GM20000 (cell line): Measurements from ENCODE around the gene SSU72.

Source experiments
- DNase-seq: peaks from one replicate; pipeline ENCODE4 v3.0.0; 2012; ENCODE audit warnings: low spot score
- TF ChIP-seq, protein P1 (sequence below): IDR thresholded peaks from 2 replicates; pipeline ENCODE4 v1.5.1; 2012; ENCODE audit warnings: mild to moderate bottlenecking, control low read depth; ENCODE audit errors: extremely low read depth, missing control alignments

Gene SSU72

GRCh38 chr1:1567152-1567875 lies 7.3 kb downstream of the SSU72 start:
- TF ChIP-seq, protein P1, sequence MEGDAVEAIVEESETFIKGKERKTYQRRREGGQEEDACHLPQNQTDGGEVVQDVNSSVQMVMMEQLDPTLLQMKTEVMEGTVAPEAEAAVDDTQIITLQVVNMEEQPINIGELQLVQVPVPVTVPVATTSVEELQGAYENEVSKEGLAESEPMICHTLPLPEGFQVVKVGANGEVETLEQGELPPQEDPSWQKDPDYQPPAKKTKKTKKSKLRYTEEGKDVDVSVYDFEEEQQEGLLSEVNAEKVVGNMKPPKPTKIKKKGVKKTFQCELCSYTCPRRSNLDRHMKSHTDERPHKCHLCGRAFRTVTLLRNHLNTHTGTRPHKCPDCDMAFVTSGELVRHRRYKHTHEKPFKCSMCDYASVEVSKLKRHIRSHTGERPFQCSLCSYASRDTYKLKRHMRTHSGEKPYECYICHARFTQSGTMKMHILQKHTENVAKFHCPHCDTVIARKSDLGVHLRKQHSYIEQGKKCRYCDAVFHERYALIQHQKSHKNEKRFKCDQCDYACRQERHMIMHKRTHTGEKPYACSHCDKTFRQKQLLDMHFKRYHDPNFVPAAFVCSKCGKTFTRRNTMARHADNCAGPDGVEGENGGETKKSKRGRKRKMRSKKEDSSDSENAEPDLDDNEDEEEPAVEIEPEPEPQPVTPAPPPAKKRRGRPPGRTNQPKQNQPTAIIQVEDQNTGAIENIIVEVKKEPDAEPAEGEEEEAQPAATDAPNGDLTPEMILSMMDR = no peak
- no peak for DNase-seq

GRCh38 chr1:1565340-1565739 lies 9.3 kb downstream of the SSU72 start:
- DNase-seq = no peak
- TF ChIP-seq, protein P1 = no peak

DNA sequence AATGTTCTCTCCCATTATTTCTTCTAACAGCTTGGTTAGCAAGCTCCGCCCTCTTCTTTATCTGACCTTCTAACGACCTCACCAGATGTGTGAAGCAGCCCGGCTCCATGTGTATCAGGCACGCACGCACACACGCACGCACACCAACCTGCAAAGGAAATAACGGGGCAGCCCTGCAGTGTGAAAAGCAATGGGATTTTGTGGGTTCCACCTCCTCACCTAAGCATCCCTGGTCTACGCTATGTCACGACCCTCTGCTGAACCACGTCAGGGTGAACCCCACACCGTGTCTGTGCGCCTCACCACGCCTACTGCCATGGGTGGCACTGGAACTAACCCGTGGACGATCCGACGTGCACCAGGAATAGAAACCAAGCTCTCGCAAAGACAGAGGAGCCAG lies 10.4 kb downstream of the SSU72 start:
- TF ChIP-seq, protein P1 = no peak
- no peak for DNase-seq

- DNase-seq = no peak
- TF ChIP-seq, protein P1 = no peak
Measured at GRCh38 chr1:1563688-1564087, 11.0 kb downstream of the SSU72 start.

DNA sequence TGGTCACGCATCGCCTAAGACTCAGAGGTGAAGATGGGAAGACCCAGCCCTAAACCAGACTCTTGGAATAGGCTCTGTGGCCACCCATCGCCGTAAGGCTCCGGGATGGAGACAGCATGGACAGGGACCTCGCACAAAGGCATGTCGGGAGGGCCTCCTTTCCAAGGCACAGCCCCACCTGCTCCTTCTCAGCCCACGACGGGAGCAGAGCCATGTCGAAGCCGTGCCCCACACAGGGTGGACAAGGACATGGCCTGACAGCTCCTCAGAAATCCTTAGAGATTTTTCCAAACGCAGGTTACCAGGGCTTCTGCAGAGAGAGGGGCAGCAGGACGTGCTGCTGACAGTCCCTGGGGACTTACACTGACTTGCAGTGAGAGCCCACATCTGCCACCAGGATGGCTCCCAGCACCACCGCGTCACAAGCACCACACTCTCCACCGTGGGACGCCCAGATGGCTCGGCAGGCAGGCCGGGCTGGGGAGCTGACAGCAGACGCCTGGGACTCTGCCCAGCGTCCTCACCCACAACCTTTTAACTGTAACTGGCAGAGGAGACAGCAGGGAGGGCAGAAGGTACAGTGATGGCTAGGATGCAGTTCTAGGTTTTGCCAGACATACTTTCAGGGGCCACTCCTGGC lies 12.0 kb downstream of the SSU72 start:
- TF ChIP-seq, protein P1 = no peak
- no peak for DNase-seq

GRCh38 chr1:1561801-1562470 lies 12.7 kb downstream of the SSU72 start:
- TF ChIP-seq, protein P1 = no peak

GRCh38 chr1:1560178-1560577 lies 14.5 kb downstream of the SSU72 start:
- DNase-seq = no peak
- TF ChIP-seq, protein P1 = no peak

More at GRCh38 chr1:1561801-1562470, 12.7 kb downstream of the SSU72 start:
- no peak for DNase-seq
